ENCODE data around the gene UBE2U.
A peak's percentile ranks its signal among the peaks of the same experiment; 100 is the strongest.
"Not testable (repeated sequence)": the region's sequence is repeated elsewhere in the genome, so short reads cannot be mapped to it uniquely, and the experiment has no call there.

Gene UBE2U

DNA sequence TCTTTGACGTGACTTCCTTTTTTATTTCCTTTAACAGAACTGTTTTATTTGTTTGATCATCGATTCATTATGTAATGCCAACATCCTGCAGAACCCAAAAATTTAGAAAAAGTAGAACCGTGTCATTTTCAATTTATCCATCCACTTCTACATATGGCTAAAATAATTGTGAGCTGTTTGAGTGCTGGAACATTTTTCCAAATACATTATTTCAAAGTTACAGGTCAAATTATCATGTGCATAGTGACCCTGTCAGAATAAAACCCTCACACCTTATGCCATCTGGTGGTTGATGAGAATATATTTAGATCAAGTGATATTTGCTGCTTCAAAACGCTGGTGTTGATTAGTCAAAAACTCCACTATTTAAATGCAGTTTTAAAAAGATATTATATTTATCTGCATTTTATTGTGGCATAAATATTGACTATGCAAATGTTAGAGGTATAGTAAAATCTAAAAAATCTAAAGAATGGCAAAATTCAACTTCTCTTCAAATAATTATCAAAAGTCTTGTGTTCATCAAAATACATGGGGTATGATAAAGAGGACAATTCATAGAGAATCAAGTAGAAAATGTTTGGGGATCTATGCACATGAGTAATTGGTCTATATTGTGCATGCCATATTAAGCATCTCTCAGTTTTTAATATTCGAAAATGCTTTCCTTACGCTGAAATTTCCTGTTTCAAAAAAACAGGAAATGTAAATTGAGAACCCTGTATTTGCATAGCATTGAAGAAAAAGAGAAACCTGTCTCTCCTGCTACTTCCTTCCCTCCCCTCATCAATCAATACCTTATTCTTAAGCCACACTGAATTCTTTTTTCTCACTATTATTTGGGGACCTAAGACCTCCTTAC is 39.7 kb downstream of the UBE2U start:
- no peak for DNase-seq

DNA sequence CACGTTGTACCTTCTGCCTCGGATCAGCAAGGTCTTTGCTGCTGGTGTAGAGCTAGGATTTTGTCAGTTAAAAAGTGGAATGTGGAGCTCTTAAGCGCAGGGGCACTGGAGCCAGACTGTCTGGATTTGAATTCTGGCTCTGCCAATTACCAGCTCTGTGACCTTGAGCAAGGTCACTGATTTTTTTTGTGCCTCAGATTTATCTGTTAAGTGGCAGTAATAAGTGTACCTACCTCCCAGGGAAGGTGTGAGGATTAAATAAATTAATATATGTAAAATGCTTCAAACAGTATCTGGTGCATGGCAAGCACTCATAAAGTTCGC is 40.3 kb downstream of the UBE2U start:
- DNase-seq, result no peak

DNA sequence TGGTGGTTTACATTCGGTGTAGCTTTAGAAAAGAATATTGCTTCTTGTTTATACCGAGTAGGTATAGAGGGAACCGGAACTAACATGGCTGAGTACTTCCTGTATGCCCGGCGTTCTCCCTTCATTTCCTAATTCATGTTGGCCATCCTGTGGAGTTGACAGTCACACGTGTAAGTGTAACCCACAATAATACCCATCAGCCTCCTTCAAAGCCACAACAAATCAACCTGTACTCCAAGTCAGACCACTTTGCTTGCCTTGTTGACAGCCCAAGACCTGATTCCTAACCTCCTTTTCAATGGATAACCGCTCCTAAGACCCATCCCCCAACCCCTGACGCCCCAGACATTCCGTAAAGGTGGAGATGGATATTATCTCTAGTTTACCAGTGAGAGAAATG is 42.1 kb downstream of the UBE2U start:
- DNase-seq, result no peak

DNA sequence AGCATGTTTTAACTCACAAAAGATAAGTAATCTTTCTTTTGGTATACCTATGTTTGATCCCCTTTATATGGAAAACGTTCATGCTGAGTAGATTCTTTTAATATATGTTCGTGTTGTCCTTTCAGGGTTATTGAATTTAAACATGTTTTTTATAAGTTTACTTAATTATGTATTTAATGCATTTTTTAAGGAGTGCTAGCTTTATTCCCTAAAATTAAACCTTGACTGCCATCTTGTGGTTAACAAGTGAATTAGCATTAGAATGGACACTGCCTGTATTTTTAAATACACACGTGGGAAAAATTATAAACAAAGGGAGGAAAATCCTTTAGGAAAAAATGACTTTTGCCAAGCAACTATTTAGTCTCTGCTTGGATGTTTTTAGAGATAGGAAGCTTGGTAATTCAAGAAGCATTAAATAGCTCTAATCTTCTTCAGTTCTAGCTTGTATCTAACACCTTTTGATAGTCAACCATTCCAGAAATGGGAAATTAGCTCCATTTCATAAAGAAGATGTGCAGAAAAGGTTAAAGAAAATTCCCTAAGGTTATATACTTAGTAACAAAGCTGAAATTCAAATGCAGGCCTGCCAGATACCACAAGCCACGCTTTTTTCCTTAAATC is 43.0 kb downstream of the UBE2U start:
- DNase-seq, result no peak

DNA sequence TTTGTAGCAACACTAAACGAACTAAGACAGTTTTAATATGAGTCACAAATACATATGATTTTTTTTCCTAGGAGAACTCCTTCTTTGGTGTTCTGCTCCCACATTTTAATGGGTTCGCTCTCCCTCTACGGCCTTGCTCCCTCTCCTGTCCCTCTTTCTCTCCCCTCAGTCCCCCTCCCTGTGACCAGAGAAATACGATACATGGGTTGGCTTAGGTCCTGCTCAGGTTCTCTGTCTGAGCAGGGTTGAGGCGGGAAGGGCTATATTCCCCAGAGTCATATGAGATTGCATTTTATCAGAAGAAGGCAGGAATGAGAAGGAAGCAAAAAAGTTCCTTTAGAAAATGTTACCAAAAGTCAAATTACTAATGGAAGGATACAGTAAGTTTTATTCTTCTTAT is 44.6 kb downstream of the UBE2U start:
- no peak for DNase-seq

DNA sequence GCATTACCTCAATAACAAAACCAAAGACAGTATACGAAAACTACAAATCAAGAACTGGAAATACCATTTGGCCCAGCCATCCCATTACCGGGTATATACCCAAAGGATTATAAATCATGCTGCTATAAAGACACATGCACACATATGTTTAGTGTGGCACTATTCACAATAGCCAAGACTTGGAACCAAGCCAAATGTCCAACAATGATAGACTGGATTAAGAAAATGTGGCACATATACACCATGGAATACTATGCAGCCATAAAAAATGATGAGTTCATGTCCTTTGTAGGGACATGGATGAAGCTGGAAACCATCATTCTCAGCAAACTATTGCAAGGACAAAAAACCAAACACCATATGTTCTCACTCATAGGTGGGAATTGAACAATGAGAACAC is 47.0 kb downstream of the UBE2U start:
- not testable (repeated sequence) for DNase-seq

DNA sequence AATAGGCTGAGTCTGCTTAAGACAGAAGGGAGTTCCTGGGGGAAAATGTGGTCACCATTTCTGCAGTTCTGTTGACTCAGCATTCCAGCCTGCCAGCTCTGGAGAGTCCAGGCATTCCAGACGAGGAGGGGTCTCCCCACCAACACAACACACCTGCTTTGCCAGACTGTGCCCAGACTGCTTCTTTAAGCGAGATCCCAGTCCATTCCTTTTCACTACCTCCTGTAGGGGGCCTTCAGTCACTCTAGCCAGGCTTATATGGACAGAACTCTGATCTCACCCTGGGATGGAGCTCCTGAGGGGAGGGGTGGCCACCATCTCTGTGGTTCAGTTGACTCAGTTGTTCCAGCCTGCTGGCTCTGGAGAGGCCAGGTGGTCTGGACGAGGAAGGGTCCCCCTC is 48.5 kb downstream of the UBE2U start:
- DNase-seq, result no peak

DNA sequence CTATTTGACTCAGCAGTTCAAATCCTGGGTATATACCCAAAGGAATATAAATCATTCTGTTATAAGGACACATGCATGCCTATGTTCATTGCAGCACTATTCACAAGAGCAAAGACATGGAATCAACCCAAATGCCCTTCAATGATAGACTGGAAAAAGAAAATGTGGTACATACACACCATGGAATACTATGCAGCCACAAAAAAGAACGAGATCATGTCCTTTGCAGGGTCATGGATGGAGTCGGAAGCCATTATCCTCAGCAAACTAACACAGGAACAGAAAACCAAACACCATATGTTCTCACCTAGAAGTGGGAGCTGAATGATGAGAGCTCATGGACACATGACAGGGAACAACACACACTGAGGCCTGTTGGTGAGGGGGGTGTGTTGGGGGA is 53.8 kb downstream of the UBE2U start:
- DNase-seq, result not testable (repeated sequence)

DNA sequence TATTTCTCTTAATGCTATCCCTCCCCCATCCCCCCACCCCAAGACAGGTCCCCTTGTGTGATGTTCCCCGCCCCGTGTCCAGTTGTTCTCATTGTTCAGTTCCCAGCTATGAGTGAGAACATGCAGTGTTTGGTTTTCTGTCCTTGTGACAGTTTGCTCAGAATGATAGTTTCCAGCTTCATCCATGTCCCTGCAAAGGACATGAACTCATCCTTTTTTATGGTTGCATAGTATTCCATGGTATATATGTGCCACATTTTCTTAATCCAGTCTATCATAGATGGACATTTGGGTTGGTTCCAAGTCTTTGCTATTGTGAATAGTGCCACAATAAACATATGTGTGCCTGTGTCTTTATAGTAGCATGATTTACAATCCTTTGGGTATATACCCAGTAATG is 55.0 kb downstream of the UBE2U start:
- not testable (repeated sequence) for DNase-seq

DNA sequence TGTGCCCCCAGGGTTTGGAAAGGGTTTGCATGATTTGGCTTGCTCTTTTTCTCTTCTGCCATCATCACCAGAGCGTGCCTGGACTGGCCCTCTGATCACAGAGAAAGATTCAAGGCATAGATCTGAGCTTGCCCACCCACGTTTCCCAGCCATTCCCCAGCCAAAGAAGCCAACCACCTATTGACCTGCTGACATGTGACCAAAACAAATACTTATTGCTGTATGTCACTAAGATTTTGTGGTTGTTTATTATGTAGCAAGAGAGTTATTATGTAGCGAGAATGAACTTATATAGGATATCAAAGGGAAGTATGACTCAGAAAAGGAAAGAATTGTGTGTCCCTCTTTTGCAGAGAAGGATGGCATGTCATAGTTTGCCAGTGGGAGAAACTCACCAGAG is 59.9 kb downstream of the UBE2U start:
- no peak for DNase-seq

DNA sequence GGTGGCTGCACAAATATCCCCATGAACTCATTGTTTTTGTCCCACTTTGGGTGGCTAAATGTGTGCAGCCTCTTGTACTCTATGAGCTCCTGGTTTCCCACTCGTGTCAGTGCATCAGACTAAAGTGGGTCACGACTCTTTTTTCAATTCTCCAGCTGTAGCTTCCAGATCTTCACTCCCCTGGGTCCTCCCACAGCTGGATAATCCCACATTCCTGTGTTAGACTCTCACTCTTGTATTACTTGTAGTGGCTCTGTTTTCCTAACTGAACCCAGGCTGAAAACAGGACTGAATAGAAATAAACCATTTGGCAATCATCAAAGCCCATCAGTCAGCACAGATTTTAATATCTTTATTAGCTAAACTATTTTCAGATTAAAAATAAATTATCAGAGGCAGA is 60.4 kb downstream of the UBE2U start:
- no peak for DNase-seq

DNA sequence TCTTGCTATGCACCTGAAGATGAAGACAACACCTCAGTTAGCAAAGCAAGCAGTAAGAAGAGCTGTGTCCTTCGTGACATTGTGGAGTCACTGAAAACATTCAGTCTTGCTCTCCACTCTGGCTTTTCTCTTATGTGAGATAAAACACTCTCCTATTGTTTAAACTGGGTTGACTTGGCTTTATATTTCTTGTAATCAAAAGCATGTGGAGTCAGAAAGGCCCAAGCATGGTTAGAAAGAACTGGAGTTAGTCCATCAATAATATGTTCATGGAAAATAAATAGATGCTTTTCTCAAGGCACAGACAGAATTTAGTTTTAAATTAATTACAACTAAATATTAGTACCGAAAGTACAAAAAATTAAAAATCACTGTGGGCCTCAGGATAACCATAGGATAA is 61.7 kb downstream of the UBE2U start:
- no peak for DNase-seq

DNA sequence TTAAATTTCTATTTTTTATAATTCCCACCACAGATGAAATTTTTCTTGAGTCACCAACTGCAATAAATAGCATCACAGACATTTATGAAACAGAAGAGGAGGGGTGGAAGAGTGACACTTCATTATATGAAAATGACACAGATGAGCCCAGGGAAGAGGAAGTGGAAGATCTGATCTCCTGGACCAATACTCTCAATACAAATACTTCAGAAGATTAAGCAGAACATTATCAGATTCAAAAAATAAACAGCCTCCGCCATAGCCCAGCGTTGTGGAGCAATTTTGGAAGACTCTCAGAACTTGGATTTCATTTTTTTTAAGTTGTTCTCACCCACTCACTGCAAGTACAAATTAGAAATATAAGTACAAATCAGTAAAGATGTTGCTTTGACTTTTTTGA is 63.6 kb downstream of the UBE2U start:
- no peak for DNase-seq

DNA sequence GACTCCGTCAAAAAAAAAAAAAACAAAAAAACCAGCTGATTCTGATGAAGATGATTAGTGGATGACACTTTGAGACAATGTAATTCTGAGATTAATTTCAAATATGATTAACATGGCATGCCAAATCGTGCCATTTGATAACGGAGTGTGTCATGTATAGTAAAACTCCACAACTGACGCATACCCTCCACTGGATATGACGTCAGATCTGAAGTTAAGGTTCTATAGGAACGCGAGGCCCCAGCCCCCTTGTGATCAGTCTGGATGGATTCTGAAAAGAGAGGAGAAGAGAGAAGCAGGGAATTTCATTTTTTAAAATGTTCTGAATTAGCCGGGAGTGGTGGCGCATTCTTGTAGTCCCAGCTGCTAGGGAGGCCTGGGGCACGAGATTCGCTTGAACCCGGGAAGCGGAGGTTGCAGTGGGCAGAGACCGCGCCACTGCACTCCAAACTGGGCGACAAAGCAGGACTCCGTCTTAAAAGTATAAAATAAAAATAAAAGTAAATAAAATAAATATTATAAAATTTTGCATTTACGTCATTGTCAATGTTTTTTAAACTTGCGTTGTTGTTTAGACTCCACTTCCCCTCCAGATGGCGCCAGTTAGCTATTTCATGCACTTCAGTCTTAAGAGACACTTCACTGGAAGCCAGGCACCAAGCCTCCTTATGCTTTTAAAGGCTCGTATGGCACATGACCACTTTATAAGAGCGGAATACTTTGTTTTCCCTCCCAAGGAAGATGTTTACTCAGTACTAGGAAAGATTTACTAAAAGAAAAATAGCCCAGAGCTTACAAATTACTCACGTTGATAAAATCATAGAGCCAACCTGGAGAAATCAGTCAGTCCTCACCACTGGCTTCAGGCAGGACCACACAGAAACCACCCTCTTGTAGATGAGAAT is 65.5 kb downstream of the UBE2U start:
- peak; percentile 20 for DNase-seq

DNA sequence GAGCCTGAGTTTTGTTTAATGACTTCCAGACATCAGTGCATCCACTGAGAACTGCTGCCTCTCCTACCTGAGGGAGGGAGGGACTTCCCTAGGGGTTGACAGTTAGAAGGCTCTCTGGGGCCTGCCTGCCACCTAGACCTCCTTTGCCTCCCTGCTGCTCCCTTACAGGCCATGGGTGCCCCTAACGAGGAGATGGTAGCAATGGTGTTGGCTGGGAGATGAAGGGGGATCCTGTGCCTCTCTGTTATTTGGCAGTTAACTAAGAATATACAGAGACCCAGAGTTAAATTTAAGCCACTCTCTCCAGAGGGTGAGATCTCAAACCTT is 66.1 kb downstream of the UBE2U start:
- no peak for DNase-seq

DNA sequence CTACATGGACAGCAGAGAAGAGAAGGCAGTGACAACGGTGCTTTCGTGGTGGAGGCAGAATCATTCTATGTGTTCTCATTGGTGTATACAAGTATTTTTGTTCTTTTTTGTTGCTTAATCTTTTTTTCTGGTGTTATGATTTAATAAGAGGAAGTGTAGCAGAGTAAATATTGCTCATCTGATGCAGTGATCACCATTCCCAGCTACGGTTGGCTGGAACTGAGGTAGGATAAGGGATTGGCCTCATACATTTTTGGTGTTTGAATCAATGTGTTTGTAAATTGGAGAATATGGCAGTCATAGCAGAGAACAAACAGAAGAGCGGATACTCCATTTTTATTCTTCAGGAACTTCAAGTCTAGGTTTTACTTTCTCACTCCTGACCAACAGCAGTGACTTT is 76.6 kb downstream of the UBE2U start:
- no peak for DNase-seq

DNA sequence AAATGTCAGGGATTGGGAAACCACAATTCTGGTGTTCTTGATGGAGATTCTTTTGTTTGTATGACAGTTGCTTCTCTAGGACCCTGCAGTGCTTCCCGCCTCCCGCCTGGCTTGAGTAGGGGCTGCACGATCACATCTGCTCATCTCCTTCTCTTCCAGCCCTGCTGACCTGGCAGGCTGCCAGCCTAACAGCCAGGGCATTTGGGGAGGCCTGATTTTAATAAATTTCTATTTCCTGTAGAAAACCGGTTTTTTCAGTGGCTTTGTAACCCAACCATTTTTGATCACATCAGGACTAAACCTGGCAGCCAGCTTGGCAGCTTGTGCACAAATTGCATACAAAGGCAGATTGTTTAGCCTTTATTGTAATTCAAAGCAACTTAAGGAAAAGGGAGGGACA is 78.9 kb downstream of the UBE2U start:
- peak; percentile 85 for DNase-seq

DNA sequence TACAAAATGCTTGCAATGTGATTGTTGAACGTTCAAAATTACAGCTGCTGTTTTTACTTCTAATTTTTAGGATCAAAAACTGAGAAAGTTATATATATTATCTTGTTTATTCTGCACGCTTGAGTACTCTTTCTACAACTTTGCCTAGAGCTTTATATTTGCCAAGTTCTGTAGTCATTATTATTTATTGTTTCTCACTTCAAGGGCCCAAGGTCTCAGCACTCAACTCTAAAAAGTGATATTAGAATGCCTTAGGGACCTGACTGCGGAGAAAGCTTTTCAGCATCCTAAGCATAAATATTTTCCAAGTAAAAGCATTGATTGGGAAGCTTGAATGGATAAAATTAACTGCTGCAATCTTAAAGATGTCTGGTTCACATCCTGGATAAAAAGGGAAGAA is 83.6 kb downstream of the UBE2U start:
- no peak for DNase-seq

DNA sequence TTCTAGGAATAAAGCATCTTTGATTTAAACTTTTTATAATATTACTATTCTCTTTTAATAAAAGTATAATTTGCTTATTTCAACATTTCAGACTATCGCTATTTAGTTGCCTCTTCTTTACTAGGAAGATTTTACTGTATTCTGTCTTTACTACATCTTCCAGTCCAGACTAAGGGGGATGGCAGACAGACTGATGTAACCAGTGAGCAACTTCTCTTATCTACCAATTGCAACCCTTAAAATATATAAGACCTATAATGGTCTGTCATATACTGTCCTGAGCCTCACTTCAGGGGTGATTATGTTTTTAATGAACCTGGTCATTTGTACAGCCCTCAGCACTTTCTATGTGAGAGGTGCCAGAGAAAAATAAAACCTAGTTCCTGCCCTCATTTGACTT is 87.0 kb downstream of the UBE2U start:
- no peak for DNase-seq

DNA sequence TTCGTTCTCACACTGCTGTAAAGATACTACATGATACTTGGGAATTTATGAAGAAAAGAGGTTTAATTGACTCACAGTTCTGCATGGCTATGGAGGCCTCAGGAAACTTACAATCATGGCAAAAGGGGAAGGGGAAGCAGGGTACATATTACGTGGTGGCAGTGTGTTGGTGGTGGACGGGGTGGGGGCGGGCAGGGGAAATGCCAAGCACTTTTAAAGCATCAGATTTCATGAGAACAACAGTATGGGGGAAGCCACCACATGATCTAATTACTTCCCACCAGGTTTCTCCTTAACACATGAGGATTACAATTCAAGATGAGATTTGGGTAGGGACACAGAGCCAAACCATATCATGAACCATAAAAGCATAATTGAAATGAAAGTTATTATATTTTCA is 88.5 kb downstream of the UBE2U start:
- DNase-seq, result no peak

DNA sequence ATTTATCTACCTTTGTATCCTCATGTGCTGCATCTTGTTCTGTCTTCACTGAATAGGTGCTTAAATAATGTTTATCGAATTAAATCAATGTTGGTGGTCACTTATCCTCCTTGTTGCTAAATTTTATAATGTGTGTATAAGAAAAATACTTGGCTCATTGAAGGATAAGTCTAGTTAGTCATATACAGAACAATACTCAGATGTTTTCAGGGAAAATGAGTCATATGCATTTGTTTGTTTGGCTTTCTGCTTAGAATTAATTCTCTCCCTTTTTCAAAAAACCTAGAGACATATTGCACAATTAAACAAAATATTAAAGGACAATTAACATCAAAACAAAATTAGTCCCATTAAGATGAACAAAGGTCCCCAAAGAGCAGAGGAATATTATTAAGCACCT is 89.0 kb downstream of the UBE2U start:
- no peak for DNase-seq

DNA sequence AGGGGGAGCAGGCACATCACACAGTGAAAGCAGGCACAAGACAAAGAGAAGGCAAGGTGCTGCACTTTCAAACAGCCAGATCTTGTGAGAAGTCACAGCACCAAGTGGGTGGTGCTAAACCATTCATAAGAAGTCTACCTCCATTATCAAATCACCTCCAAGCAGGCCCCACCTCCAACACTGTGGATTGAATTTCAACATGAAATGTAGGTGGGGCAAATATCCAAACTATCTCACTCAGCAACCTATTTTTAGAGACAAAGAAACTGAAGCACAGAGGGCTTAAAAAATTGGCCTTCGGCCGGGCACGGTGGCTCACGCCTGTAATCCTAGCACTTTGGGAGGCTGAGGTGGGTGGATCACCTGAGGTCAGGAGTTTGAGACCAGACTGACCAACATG is 90.4 kb downstream of the UBE2U start:
- DNase-seq, result no peak

DNA sequence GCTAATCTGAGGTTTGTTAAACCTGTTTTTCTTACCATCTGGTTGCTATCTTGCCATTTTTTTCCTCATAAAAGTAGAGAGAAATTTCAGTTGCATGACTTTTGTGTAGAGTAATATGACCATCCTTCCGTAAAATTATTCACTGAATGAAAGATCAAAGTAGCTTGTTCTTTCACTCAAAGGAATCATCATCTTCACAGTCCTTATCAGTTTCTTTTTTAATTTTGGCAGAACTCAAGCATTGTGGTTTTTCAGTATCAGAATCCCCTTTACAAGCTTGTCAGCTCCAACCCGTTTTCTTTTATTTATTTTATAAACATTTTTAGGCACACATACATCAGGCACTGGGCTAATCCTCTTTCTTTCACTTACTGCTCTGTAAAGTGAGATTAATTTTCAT is 91.7 kb downstream of the UBE2U start:
- no peak for DNase-seq

DNA sequence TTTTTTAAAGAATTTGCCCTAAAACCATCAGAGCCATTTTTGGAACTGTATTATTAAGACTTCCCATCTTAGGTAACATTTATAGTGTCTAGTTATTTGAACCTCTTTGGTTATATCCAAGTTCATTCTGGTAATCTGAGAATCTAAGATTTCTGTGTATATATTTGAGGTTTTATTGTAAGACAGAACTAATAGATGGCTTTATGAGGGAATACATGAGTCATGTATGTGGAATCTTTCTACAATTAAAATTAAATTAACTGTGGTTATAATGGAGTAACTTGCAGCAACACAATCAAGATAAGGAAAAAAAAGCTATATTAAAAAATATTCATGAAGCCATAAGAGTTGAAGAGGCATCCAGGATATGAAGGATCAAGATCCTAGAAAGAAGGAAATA is 92.1 kb downstream of the UBE2U start:
- DNase-seq, result no peak

Data from NCI-H1048 (cell line).